ENCODE results near the gene EEIG2. TPM values are rescaled to one million over a fixed set of nuclear protein-coding genes. Genes with fewer than 3 reads are reported as not detected.

The EEIG2 gene
- total and polyA plus RNA-seq, 9 of the 15 experiments (the other 6 are each of a cell fraction or from before 2014, with no cell fraction given): 6.1 to 26.9 (median 15.2) TPM

GRCh38 chr1:108568589-108568988, 8.7 kb downstream of the EEIG2 start:
- H4K20me1 ChIP-seq (replicated peaks; ENCODE audit: control insufficient read depth, insufficient read depth, low read length): 0 out of 2 replicates have a peak, but pooled peaks cover 3% of the 10 kb centered on the region
- DNase-seq (ENCODE audit: extremely low read depth in 1 of 4, low spot score in 3 of 4) (no peak), FAIRE-seq (no peak), ATAC-seq (no peak)
- 65% methylated on average over 2 of the region's 2 CpGs for WGBS (ENCODE audit: insufficient coverage, low coverage, missing lambda C conversion rate)
- H3K9me3 ChIP-seq (replicated peaks; ENCODE audit: control insufficient read depth, insufficient read depth, low read depth, low read length): no peaks in the 10 kb centered on the region
- no peak overlapping the region for H3K4me2 ChIP-seq (ENCODE audit: insufficient read depth, low read length)
- H3K27me3 ChIP-seq (ENCODE audit: control insufficient read depth in 2 of 2, insufficient read depth in 2 of 2, low read length in 2 of 2): no peaks in the 10 kb centered on the region
- H3K4me3 ChIP-seq: no peak overlapping the region
- H3K79me2 ChIP-seq (ENCODE audit: control insufficient read depth, insufficient read depth, low read length): peaks cover 61% of the 10 kb centered on the region
- no peaks in the 10 kb centered on the region for H3K9me1 ChIP-seq (ENCODE audit: control insufficient read depth, insufficient read depth, low read length)
- H3K36me3 ChIP-seq (ENCODE audit: control insufficient read depth, insufficient read depth, low read length): no peaks in the 10 kb centered on the region; the same call in 2 of the 3 replicates
- ChIA-PET CTCF (ENCODE audit: low intra/inter-chr PET ratio) (no interaction called here), POLR2A (interaction anchor here (0.8 to 2.0 kb wide), 2 partner anchors 8 to 86 kb away, joined by 3 to 12 read pairs; partner anchors contain the start of gene EEIG2)
- no peak overlapping the region for H2AFZ ChIP-seq (ENCODE audit: low read depth, low read length)
- H3K27ac ChIP-seq (ENCODE audit: extremely low read depth, low read depth, low read length): no peak overlapping the region
- no TSS peak for BruUV-seq (replicated peaks)
- no peak overlapping the region for H3K9ac ChIP-seq (ENCODE audit: insufficient read depth in 1 of 2, low read depth in 2 of 2, low read length in 2 of 2)
- intact Hi-C loops (cut with micrococcal nuclease): no loop called here
- TF ChIP-seq PML (IDR thresholded peaks at IDR 0.05; ENCODE audit: low read length) (no peak), SMAD1 (IDR thresholded peaks at IDR 0.05; ENCODE audit: low read depth, low read length, partially characterized antibody) (no peak), ZMIZ1 (IDR thresholded peaks at IDR 0.05; ENCODE audit: low read depth in 2 of 2, low read length in 2 of 2) (no peak), PTTG1 (tag; IDR thresholded peaks at IDR 0.05; ENCODE audit: low read depth) (no peak)
- in situ Hi-C loops (cut with MboI): no loop called here
- H3K4me1 ChIP-seq (replicated peaks in 1 of 2; ENCODE audit: control insufficient read depth in 2 of 2, insufficient read depth in 2 of 2, low read length in 2 of 2): peaks cover 10 to 26% of the 10 kb centered on the region in 2 experiments; a peak in 3 of 5 replicates

Measured in K562 (cell line).